GM23338 (cell line): ENCODE results near the gene RBP7.

ENCODE experiments used
- CTCF ChIP-seq, 2 experiments: fragments of 200-600 bp in 1 of 2; sonication (generic) in 1 of 2; conservative IDR thresholded peaks; 2 replicates each; pipeline versions ENCODE4 v1.5.1 to v1.6.1; 2016 to 2017; ENCODE audit warnings: antibody characterized with exemption in 2 of 2, low read depth in 2 of 2, mild to moderate bottlenecking in 2 of 2, moderate library complexity in 1 of 2
- POLR2AphosphoS5 ChIP-seq: IDR thresholded peaks from 2 replicates; pipeline ENCODE4 v1.6.1; 2016; ENCODE audit warnings: antibody characterized with exemption, low read depth
- REST ChIP-seq: IDR thresholded peaks from one replicate; pipeline ENCODE4 v1.6.1; 2018; ENCODE audit warnings: antibody characterized with exemption; ENCODE audit not compliant: unreplicated experiment

GRCh38 chr1:10042746-10043145, 45.7 kb downstream of the RBP7 start:
- no peak for TF ChIP-seq REST
- TF ChIP-seq CTCF (conservative IDR thresholded peaks at IDR 0.05; ENCODE audit: low read depth in 2 of 2): no peak
- TF ChIP-seq POLR2AphosphoS5: no peak
